Measurements from ENCODE around the gene DOCK8.
A peak's percentile ranks its signal among the peaks of the same experiment; 100 is the strongest.
"Not testable (repeated sequence)": the region's sequence is repeated elsewhere in the genome, so short reads cannot be mapped to it uniquely, and the experiment has no call there.

The DOCK8 gene

GRCh38 chr9:214648-215493 is at the start of gene DOCK8:
TSS of gene DOCK8 (plus strand) at chr9:214865. CDS start at chr9:214977, 112 bp downstream.
- DNase-seq (ENCODE audit: low read depth): peak; percentile 9

GRCh38 chr9:169757-170156 is 44.9 kb upstream of the DOCK8 start:
- not testable (repeated sequence) for DNase-seq (ENCODE audit: low read depth)

- DNase-seq (ENCODE audit: low read depth): not testable (repeated sequence)
Observed at GRCh38 chr9:178140-178825, 36.4 kb upstream of the DOCK8 start.

- peak; percentile 65 for DNase-seq (ENCODE audit: low read depth)
Observed at GRCh38 chr9:178970-179383, 35.7 kb upstream of the DOCK8 start, which contains the start of gene ZNG1A. TSS of gene ZNG1A (minus strand) at chr9:179056. CDS start at chr9:178969, 87 bp downstream.

GRCh38 chr9:199601-200000 is 15.1 kb upstream of the DOCK8 start:
- not testable (repeated sequence) for DNase-seq (ENCODE audit: low read depth)

- no peak for DNase-seq (ENCODE audit: low read depth)
Observed at GRCh38 chr9:206481-206880, 8.2 kb upstream of the DOCK8 start.

GRCh38 chr9:209143-209758 is 5.4 kb upstream of the DOCK8 start:
- DNase-seq (ENCODE audit: low read depth): no peak

GRCh38 chr9:211036-211435 is 3.6 kb upstream of the DOCK8 start:
- no peak for DNase-seq (ENCODE audit: low read depth)

GRCh38 chr9:211557-211956 is 3.1 kb upstream of the DOCK8 start:
- no peak for DNase-seq (ENCODE audit: low read depth)

- DNase-seq (ENCODE audit: low read depth): no peak
Observed at GRCh38 chr9:212297-212696, 2.4 kb upstream of the DOCK8 start.

GRCh38 chr9:213901-214300 is 764 bp upstream of the DOCK8 start:
- DNase-seq (ENCODE audit: low read depth): not testable (repeated sequence)

GRCh38 chr9:214351-214647 is 366 bp upstream of the DOCK8 start:
- no peak for DNase-seq (ENCODE audit: low read depth)

- no peak for DNase-seq (ENCODE audit: low read depth)
Observed at GRCh38 chr9:215631-216155, 1.0 kb downstream of the DOCK8 start.

- no peak for DNase-seq (ENCODE audit: low read depth)
Observed at GRCh38 chr9:216866-217265, 2.2 kb downstream of the DOCK8 start.

- no peak for DNase-seq (ENCODE audit: low read depth)
Observed at GRCh38 chr9:217950-218349, 3.3 kb downstream of the DOCK8 start.

GRCh38 chr9:219036-219435 is 4.4 kb downstream of the DOCK8 start:
- not testable (repeated sequence) for DNase-seq (ENCODE audit: low read depth)

- DNase-seq (ENCODE audit: low read depth): no peak
Observed at GRCh38 chr9:219670-220365, 5.2 kb downstream of the DOCK8 start.

- no peak for DNase-seq (ENCODE audit: low read depth)
Observed at GRCh38 chr9:221989-222776, 7.5 kb downstream of the DOCK8 start.

GRCh38 chr9:223152-223551 is 8.5 kb downstream of the DOCK8 start:
- no peak for DNase-seq (ENCODE audit: low read depth)

GRCh38 chr9:224026-224425 is 9.4 kb downstream of the DOCK8 start:
- DNase-seq (ENCODE audit: low read depth): no peak
